Stimulated activated effector memory CD8-positive, alpha-beta T cell treated with anti-CD3 and anti-CD28 coated beads, Interleukin-12 subunit alpha, Interleukin-12 subunit beta, amount 100 ng/mL, for 72 hours (primary cell): ENCODE measurements around the gene CALHM5.

Experiments
- ATAC-seq: fragments of 150-1000 bp; cut with Tn5 transposase; 2 replicates; pipeline ENCODE4 v1.10.0; 2021
- DNase-seq, 2 donors: peaks; one replicate each; pipeline ENCODE4 v3.0.0; 2021 to 2022; ENCODE audit warnings: low spot score in 2 of 2
- H3K27ac Mint-ChIP-seq: one replicate; pipeline ENCODE4 v1.8.0; 2022; ENCODE audit warnings: mild to moderate bottlenecking, mixed read lengths
- H3K36me3 Mint-ChIP-seq: one replicate; pipeline ENCODE4 v1.8.0; 2022; ENCODE audit warnings: mild to moderate bottlenecking, mixed read lengths
- H3K4me1 Mint-ChIP-seq: one replicate; pipeline ENCODE4 v1.8.0; 2022; ENCODE audit warnings: mixed read lengths
- H3K4me3 Mint-ChIP-seq: one replicate; pipeline ENCODE4 v1.8.0; 2022; ENCODE audit warnings: mild to moderate bottlenecking, mixed read lengths
- H3K9me3 Mint-ChIP-seq: one replicate; pipeline ENCODE4 v1.8.0; 2022; ENCODE audit warnings: mixed read lengths

CALHM5 gene

GRCh38 chr6:116511424-116512110 lies at the start of gene CALHM5:
TSS of gene CALHM5 (plus strand) at chr6:116511639. CDS start at chr6:116511697, 58 bp downstream.
- no peak within 1 kb of the TSS for H3K27ac Mint-ChIP-seq
- no peak within 1 kb of the TSS for H3K4me3 Mint-ChIP-seq
- no peak for DNase-seq
- H3K9me3 Mint-ChIP-seq: no peaks in the 10 kb centered on the region
- no peaks in the 10 kb centered on the region for H3K36me3 Mint-ChIP-seq
- ATAC-seq: no peak
- no peaks in the 10 kb centered on the region for H3K4me1 Mint-ChIP-seq

DNA sequence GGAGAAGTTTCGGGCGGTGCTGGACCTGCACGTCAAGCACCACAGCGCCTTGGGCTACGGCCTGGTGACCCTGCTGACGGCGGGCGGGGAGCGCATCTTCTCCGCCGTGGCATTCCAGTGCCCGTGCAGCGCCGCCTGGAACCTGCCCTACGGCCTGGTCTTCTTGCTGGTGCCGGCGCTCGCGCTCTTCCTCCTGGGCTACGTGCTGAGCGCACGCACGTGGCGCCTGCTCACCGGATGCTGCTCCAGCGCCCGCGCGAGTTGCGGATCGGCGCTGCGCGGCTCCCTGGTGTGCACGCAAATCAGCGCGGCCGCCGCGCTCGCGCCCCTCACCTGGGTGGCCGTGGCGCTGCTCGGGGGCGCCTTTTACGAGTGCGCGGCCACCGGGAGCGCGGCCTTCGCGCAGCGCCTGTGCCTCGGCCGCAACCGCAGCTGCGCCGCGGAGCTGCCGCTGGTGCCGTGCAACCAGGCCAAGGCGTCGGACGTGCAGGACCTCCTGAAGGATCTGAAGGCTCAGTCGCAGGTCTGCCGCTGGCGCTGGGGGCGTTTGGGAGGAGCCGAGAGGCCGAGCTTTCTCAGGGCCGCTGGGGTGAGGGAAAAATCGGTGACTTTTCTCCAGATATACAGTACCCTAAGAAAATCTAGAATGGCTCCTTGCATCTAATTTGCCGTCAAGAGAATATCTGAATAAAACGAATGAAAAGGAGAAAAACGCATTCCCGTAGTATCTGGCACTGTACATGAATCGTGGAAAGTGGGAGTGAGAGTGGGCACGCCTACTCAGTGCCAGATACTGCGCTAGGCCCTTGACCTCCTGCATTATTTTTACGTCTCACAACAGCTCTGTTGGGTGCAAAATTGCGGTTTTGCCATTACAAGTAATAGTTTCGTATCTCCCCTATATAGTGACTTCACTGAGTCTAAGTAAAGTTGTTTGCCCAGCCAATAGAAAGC lies 49.2 kb upstream of the CALHM5 start:
- ATAC-seq (peak; percentile 95), DNase-seq (peak; percentile 40 to 72)
- H3K4me3 Mint-ChIP-seq: peak overlapping the region; percentile 61
- H3K4me1 Mint-ChIP-seq: peaks cover 16% of the 10 kb centered on the region
- no peaks in the 10 kb centered on the region for H3K36me3 Mint-ChIP-seq
- no peak overlapping the region for H3K27ac Mint-ChIP-seq
- H3K9me3 Mint-ChIP-seq: no peaks in the 10 kb centered on the region

GRCh38 chr6:116463301-116463700 lies 48.1 kb upstream of the CALHM5 start:
- no peaks in the 10 kb centered on the region for H3K36me3 Mint-ChIP-seq
- DNase-seq (no peak), ATAC-seq (no peak)
- H3K9me3 Mint-ChIP-seq: no peaks in the 10 kb centered on the region
- H3K27ac Mint-ChIP-seq: no peak overlapping the region
- H3K4me1 Mint-ChIP-seq: peaks cover 16% of the 10 kb centered on the region
- H3K4me3 Mint-ChIP-seq: no peak overlapping the region

DNA sequence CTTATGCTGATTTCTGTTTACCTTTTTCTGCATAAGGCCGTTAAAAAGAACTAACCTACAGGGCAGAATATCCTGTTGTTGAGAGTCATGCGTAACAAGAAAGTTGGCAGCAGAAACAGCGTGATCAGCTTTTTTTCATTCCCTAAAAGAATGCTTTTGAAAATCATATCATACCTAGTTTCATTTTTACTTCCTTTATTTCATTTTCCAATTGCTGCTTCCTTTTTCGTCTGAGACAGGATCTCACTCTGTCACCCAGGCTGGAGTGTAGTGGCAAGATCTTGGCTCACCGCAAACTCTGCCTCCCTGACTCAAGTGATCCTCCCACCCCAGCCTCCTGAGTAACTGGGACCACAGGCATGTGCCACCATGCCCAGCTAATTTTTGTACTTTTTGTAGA lies 46.2 kb upstream of the CALHM5 start:
- DNase-seq (no peak), ATAC-seq (no peak)
- Mint-ChIP-seq H3K27ac (no peak overlapping the region), H3K36me3 (no peaks in the 10 kb centered on the region), H3K4me1 (peaks cover 16% of the 10 kb centered on the region), H3K4me3 (no peak overlapping the region), H3K9me3 (no peaks in the 10 kb centered on the region)

GRCh38 chr6:116467096-116467495 lies 44.3 kb upstream of the CALHM5 start:
- ATAC-seq: no peak
- Mint-ChIP-seq H3K27ac (no peak overlapping the region), H3K4me1 (peaks cover 6% of the 10 kb centered on the region), H3K36me3 (no peaks in the 10 kb centered on the region), H3K4me3 (no peak overlapping the region), H3K9me3 (no peaks in the 10 kb centered on the region)
- DNase-seq: no peak

GRCh38 chr6:116467514-116467913 lies 43.9 kb upstream of the CALHM5 start:
- H3K27ac Mint-ChIP-seq: no peak overlapping the region
- ATAC-seq (no peak), DNase-seq (no peak)
- H3K4me3 Mint-ChIP-seq: no peak overlapping the region
- H3K9me3 Mint-ChIP-seq: no peaks in the 10 kb centered on the region
- peaks cover 6% of the 10 kb centered on the region for H3K4me1 Mint-ChIP-seq
- no peaks in the 10 kb centered on the region for H3K36me3 Mint-ChIP-seq

GRCh38 chr6:116468293-116468692 lies 43.1 kb upstream of the CALHM5 start:
- H3K9me3 Mint-ChIP-seq: no peaks in the 10 kb centered on the region
- ATAC-seq (no peak), DNase-seq (no peak)
- no peaks in the 10 kb centered on the region for H3K36me3 Mint-ChIP-seq
- no peak overlapping the region for H3K4me3 Mint-ChIP-seq
- H3K4me1 Mint-ChIP-seq: peaks cover 6% of the 10 kb centered on the region
- H3K27ac Mint-ChIP-seq: no peak overlapping the region

- peaks cover 19% of the 10 kb centered on the region for H3K4me1 Mint-ChIP-seq
- ATAC-seq (no peak), DNase-seq (no peak)
- no peak overlapping the region for H3K27ac Mint-ChIP-seq
- no peaks in the 10 kb centered on the region for H3K36me3 Mint-ChIP-seq
- H3K9me3 Mint-ChIP-seq: no peaks in the 10 kb centered on the region
- no peak overlapping the region for H3K4me3 Mint-ChIP-seq
Measured at GRCh38 chr6:116471531-116471930, 39.9 kb upstream of the CALHM5 start.

- Mint-ChIP-seq H3K4me1 (peaks cover 19% of the 10 kb centered on the region), H3K36me3 (no peaks in the 10 kb centered on the region), H3K4me3 (no peak overlapping the region), H3K27ac (no peak overlapping the region), H3K9me3 (no peaks in the 10 kb centered on the region)
- DNase-seq (no peak), ATAC-seq (no peak)
Measured at GRCh38 chr6:116472706-116473105, 38.7 kb upstream of the CALHM5 start.

- Mint-ChIP-seq H3K4me3 (peak overlapping the region; percentile 58), H3K9me3 (no peaks in the 10 kb centered on the region), H3K4me1 (peaks cover 19% of the 10 kb centered on the region), H3K36me3 (no peaks in the 10 kb centered on the region), H3K27ac (peak overlapping the region; percentile 52)
- DNase-seq (no peak), ATAC-seq (no peak)
Measured at GRCh38 chr6:116475141-116475540, 36.3 kb upstream of the CALHM5 start.

- H3K9me3 Mint-ChIP-seq: no peaks in the 10 kb centered on the region
- peaks cover 19% of the 10 kb centered on the region for H3K4me1 Mint-ChIP-seq
- peak overlapping the region; percentile 58 for H3K4me3 Mint-ChIP-seq
- peak; percentile 97 for ATAC-seq
- peak overlapping the region; percentile 52 for H3K27ac Mint-ChIP-seq
- H3K36me3 Mint-ChIP-seq: no peaks in the 10 kb centered on the region
- DNase-seq: no peak
Measured at GRCh38 chr6:116476002-116476678, 35.3 kb upstream of the CALHM5 start.

DNA sequence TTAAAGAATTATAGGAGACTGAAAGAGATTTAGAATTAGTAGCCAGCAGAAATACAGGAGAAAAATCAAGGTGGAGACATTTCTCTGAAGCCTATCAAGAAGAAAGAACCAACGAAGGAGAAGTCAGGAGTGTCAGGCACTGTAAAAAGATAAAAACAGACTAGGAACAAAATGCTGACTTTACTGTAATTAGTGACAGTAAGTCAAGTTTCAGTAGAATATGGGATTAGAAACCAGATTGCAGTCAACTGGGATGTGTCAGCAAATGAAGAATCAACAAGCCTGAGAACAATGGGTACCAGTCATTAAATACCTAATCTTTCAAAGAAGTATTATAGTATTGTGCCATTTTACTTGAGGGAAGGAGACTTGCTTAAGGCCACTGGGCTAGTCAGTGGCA lies 28.7 kb upstream of the CALHM5 start:
- Mint-ChIP-seq H3K4me1 (no peaks in the 10 kb centered on the region), H3K4me3 (no peak overlapping the region), H3K36me3 (no peaks in the 10 kb centered on the region), H3K9me3 (no peaks in the 10 kb centered on the region), H3K27ac (no peak overlapping the region)
- ATAC-seq: no peak
- no peak for DNase-seq

DNA sequence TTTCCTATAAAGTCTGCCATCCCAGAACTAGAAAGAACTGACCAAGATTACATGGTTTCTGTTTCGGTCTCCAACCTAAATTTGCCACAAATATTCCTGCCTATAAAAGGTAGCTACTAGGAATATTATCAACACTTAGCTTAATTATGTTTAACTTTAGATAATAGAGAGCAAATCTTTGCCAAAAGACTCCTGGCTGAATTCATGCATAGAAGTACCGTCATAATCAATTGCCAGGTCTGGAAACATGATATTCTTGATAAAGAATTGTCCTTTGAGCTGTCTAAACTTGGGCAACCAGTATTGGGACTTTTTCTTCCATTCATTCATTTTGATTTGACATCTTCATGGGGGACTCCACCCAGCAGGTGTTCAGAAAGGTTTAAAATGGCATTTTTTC lies 27.8 kb upstream of the CALHM5 start:
- no peak overlapping the region for H3K27ac Mint-ChIP-seq
- no peak for ATAC-seq
- DNase-seq: no peak
- H3K36me3 Mint-ChIP-seq: no peaks in the 10 kb centered on the region
- no peaks in the 10 kb centered on the region for H3K4me1 Mint-ChIP-seq
- no peak overlapping the region for H3K4me3 Mint-ChIP-seq
- H3K9me3 Mint-ChIP-seq: no peaks in the 10 kb centered on the region

GRCh38 chr6:116485559-116486184 lies 25.8 kb upstream of the CALHM5 start:
- Mint-ChIP-seq H3K9me3 (no peaks in the 10 kb centered on the region), H3K4me1 (no peaks in the 10 kb centered on the region), H3K4me3 (no peak overlapping the region), H3K36me3 (no peaks in the 10 kb centered on the region), H3K27ac (no peak overlapping the region)
- DNase-seq (no peak), ATAC-seq (no peak)
